DND-41 (cell line): ENCODE results near the gene LLGL1.

Experiments used
- ATAC-seq: fragments of 200-7000 bp; cut with Tn5 transposase; 3 replicates; pipeline ENCODE4 v1.9.1; 2021; ENCODE audit warnings: low read depth; ENCODE audit not compliant: insufficient read depth
- DNase-seq: peaks from one replicate; pipeline ENCODE4 v3.0.0-alpha.2; 2020
- H2AFZ ChIP-seq: 2 replicates; pipeline ENCODE4 v1.6.0; 2012; ENCODE audit warnings: low read depth, low read length
- H3K27ac ChIP-seq: 2 replicates; pipeline ENCODE4 v1.5.1; 2012; ENCODE audit warnings: low read length, inconsistent platforms
- H3K27me3 ChIP-seq: fragments of 200-600 bp; sonication (generic); 2 replicates; pipeline ENCODE4 v1.6.0; 2012; ENCODE audit warnings: low read length, mild to moderate bottlenecking, inconsistent platforms; ENCODE audit not compliant: insufficient read depth, poor library complexity
- H3K36me3 ChIP-seq: 2 replicates; pipeline ENCODE4 v1.5.1; 2012; ENCODE audit warnings: low read length, inconsistent platforms; ENCODE audit not compliant: insufficient read depth
- H3K4me1 ChIP-seq: 2 replicates; pipeline ENCODE4 v1.5.1; 2012; ENCODE audit warnings: mild to moderate bottlenecking, low read length; ENCODE audit not compliant: insufficient read depth
- H3K4me2 ChIP-seq: 2 replicates; pipeline ENCODE4 v1.6.0; 2012; ENCODE audit warnings: mild to moderate bottlenecking, moderate library complexity, low read length, inconsistent platforms; ENCODE audit not compliant: insufficient read depth
- H3K4me3 ChIP-seq, 2 experiments: fragments of 200-600 bp in 1 of 2; shearing (Covaris generic) in 1 of 2; 2 replicates each; pipeline ENCODE4 v1.5.1; 2012 to 2016; ENCODE audit warnings: inconsistent platforms in 2 of 2, low read length in 2 of 2, mild to moderate bottlenecking in 2 of 2, low read depth in 1 of 2, moderate library complexity in 1 of 2
- H3K79me2 ChIP-seq: 2 replicates; pipeline ENCODE4 v1.6.0; 2012; ENCODE audit warnings: low read length, inconsistent platforms; ENCODE audit not compliant: insufficient read depth
- H3K9ac ChIP-seq: 2 replicates; pipeline ENCODE4 v1.6.0; 2012; ENCODE audit warnings: low read depth, mild to moderate bottlenecking, inconsistent platforms, low read length, moderate library complexity
- H3K9me3 ChIP-seq: 2 replicates; pipeline ENCODE4 v1.5.1; 2012; ENCODE audit warnings: low read length, moderate library complexity, mild to moderate bottlenecking, inconsistent platforms; ENCODE audit not compliant: insufficient read depth, severe bottlenecking
- H4K20me1 ChIP-seq: 2 replicates; pipeline ENCODE4 v1.6.0; 2012; ENCODE audit warnings: low read length; ENCODE audit not compliant: insufficient read depth
- EZH2 ChIP-seq: IDR thresholded peaks from 3 replicates; pipeline ENCODE4 v1.6.1; 2012; ENCODE audit warnings: borderline replicate concordance, low read depth, mild to moderate bottlenecking, moderate library complexity, low read length, inconsistent platforms; ENCODE audit not compliant: severe bottlenecking
- TF ChIP-seq, protein P1 (sequence below): IDR thresholded peaks from 2 replicates; pipeline ENCODE4 v1.5.1; 2012; ENCODE audit warnings: borderline replicate concordance, low read length, moderate library complexity, mild to moderate bottlenecking; ENCODE audit not compliant: poor library complexity, severe bottlenecking; ENCODE audit errors: extremely low read depth

LLGL1 gene

DNA sequence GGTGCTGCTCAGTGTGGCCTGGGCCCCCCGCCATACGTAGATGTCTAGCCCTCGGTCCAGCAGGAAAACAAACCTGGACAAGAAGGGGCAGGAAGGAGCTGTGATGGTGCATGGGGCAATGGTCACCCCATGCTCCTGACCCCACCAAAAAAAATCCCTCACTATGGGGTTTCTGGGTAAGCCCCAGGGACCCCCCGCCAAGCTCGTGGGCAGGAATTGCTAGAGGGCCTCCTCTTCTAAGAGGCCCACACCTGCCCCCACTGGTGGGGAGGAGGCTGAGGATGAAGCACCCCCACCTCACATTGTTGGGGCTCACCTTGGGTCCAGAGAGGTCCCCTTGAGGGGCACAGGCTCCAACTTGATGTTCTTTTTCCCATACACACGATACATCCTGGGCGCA, 23.4 kb downstream of the LLGL1 start:
- H3K27ac ChIP-seq = no peak overlapping the region
- peaks cover 15% of the 10 kb centered on the region for H4K20me1 ChIP-seq
- no peaks in the 10 kb centered on the region for H3K79me2 ChIP-seq
- H3K4me3 ChIP-seq = no peak overlapping the region
- ATAC-seq (no peak), DNase-seq (no peak)
- H3K36me3 ChIP-seq = peaks cover 93% of the 10 kb centered on the region
- no peaks in the 10 kb centered on the region for H3K4me1 ChIP-seq
- H3K4me2 ChIP-seq = no peak overlapping the region
- no peak overlapping the region for H3K9ac ChIP-seq
- no peaks in the 10 kb centered on the region for H3K27me3 ChIP-seq
- no peak overlapping the region for H2AFZ ChIP-seq
- no peaks in the 10 kb centered on the region for H3K9me3 ChIP-seq
- TF ChIP-seq, protein P1, sequence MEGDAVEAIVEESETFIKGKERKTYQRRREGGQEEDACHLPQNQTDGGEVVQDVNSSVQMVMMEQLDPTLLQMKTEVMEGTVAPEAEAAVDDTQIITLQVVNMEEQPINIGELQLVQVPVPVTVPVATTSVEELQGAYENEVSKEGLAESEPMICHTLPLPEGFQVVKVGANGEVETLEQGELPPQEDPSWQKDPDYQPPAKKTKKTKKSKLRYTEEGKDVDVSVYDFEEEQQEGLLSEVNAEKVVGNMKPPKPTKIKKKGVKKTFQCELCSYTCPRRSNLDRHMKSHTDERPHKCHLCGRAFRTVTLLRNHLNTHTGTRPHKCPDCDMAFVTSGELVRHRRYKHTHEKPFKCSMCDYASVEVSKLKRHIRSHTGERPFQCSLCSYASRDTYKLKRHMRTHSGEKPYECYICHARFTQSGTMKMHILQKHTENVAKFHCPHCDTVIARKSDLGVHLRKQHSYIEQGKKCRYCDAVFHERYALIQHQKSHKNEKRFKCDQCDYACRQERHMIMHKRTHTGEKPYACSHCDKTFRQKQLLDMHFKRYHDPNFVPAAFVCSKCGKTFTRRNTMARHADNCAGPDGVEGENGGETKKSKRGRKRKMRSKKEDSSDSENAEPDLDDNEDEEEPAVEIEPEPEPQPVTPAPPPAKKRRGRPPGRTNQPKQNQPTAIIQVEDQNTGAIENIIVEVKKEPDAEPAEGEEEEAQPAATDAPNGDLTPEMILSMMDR = no peak
- no peak for TF ChIP-seq EZH2

GRCh38 chr17:18250259-18250658, 24.8 kb downstream of the LLGL1 start:
- no peaks in the 10 kb centered on the region for H3K79me2 ChIP-seq
- peaks cover 27% of the 10 kb centered on the region for H4K20me1 ChIP-seq
- no peaks in the 10 kb centered on the region for H3K27me3 ChIP-seq
- H3K4me1 ChIP-seq = no peaks in the 10 kb centered on the region
- ATAC-seq (no peak), DNase-seq (no peak)
- no peak overlapping the region for H3K4me3 ChIP-seq
- H2AFZ ChIP-seq = no peak overlapping the region
- H3K36me3 ChIP-seq = peaks cover 95% of the 10 kb centered on the region
- no peak overlapping the region for H3K27ac ChIP-seq
- H3K9me3 ChIP-seq = no peaks in the 10 kb centered on the region
- no peak overlapping the region for H3K9ac ChIP-seq
- H3K4me2 ChIP-seq = no peak overlapping the region
- TF ChIP-seq, protein P1 = no peak
- TF ChIP-seq EZH2 = no peak

- Histone ChIP-seq H3K27ac (no peak overlapping the region), H3K4me2 (no peak overlapping the region), H3K27me3 (no peaks in the 10 kb centered on the region), H3K4me3 (no peak overlapping the region), H3K9ac (no peak overlapping the region), H3K4me1 (no peaks in the 10 kb centered on the region; the same call in 1 of the 2 replicates), H4K20me1 (peaks cover 31% of the 10 kb centered on the region), H3K36me3 (peaks cover 95% of the 10 kb centered on the region), H2AFZ (no peak overlapping the region), H3K79me2 (no peaks in the 10 kb centered on the region), H3K9me3 (no peaks in the 10 kb centered on the region)
- no peak for ATAC-seq
- no peak for TF ChIP-seq EZH2
- TF ChIP-seq, protein P1 = no peak
- DNase-seq = no peak
Measured at GRCh38 chr17:18250708-18251107, 25.3 kb downstream of the LLGL1 start.

DNA sequence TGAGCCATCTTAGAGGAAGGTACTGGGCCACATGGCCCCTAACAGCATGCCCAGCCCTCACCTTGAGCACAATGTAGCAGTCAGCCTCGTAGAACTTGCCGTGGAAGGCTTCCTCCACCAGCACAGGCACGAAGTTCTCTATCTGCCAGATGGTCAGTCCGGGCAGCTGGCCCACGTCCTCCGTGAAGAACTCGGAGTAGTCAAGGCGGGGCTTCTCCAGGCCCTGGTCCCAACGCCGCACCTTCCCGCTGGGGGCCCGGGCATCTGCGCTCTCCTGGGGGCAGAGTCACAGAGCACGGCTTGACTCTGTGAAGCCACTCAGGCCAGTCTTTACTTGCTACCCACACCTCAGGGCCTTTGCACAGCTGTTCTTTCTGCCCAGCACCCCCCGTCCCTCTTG, 25.8 kb downstream of the LLGL1 start:
- H3K4me1 ChIP-seq = peaks cover under 1% of the 10 kb centered on the region; the same call in 1 of the 2 replicates
- peaks cover 95% of the 10 kb centered on the region for H3K36me3 ChIP-seq
- no peak overlapping the region for H3K9ac ChIP-seq
- no peaks in the 10 kb centered on the region for H3K27me3 ChIP-seq
- ATAC-seq (no peak), DNase-seq (no peak)
- H3K27ac ChIP-seq = no peak overlapping the region
- H3K79me2 ChIP-seq = peaks cover 4% of the 10 kb centered on the region; the same call in 1 of the 2 replicates
- H3K4me3 ChIP-seq = no peak overlapping the region
- H3K9me3 ChIP-seq = no peaks in the 10 kb centered on the region
- TF ChIP-seq, protein P1 = no peak
- TF ChIP-seq EZH2 = no peak
- H4K20me1 ChIP-seq = peaks cover 36% of the 10 kb centered on the region
- H3K4me2 ChIP-seq = no peak overlapping the region
- H2AFZ ChIP-seq = no peak overlapping the region
